OCI-LY1 (cell line): Measurements from ENCODE around the gene STAC3.
A peak's percentile ranks its signal among the peaks of the same experiment; 100 is the strongest.

Source experiments
- EZH2 ChIP-seq: fragments of 200-600 bp; sonication (generic), shearing (Covaris generic); IDR thresholded peaks from 2 replicates; pipeline ENCODE4 v1.8.0; 2017; ENCODE audit warnings: borderline replicate concordance, mixed run types, mild to moderate bottlenecking, antibody characterized with exemption, low read length, moderate library complexity, mixed read lengths
- TF ChIP-seq, protein P1 (sequence below): fragments of 200-600 bp; sonication (generic), shearing (Covaris generic); IDR thresholded peaks from 2 replicates; pipeline ENCODE4 v1.5.1; 2017; ENCODE audit warnings: mild to moderate bottlenecking, antibody characterized with exemption, low read length, moderate library complexity, mixed read lengths

GRCh38 chr12:57195611-57196371 is 55.2 kb downstream of the STAC3 start:
- TF ChIP-seq, protein P1, sequence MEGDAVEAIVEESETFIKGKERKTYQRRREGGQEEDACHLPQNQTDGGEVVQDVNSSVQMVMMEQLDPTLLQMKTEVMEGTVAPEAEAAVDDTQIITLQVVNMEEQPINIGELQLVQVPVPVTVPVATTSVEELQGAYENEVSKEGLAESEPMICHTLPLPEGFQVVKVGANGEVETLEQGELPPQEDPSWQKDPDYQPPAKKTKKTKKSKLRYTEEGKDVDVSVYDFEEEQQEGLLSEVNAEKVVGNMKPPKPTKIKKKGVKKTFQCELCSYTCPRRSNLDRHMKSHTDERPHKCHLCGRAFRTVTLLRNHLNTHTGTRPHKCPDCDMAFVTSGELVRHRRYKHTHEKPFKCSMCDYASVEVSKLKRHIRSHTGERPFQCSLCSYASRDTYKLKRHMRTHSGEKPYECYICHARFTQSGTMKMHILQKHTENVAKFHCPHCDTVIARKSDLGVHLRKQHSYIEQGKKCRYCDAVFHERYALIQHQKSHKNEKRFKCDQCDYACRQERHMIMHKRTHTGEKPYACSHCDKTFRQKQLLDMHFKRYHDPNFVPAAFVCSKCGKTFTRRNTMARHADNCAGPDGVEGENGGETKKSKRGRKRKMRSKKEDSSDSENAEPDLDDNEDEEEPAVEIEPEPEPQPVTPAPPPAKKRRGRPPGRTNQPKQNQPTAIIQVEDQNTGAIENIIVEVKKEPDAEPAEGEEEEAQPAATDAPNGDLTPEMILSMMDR = peak; percentile 70
- TF ChIP-seq EZH2 = no peak
